HEK293 (cell line): ENCODE results near the gene PTP4A1.
"Not testable (repeated sequence)": the region's sequence is repeated elsewhere in the genome, so short reads cannot be mapped to it uniquely, and the experiment has no call there.

Experiments used
- CTCF ChIP-seq: fragments of 450-650 bp; formaldehyde crosslinking; IDR thresholded peaks from 2 replicates; pipeline ENCODE4 v1.5.1; 2016; ENCODE audit warnings: missing biosample characterization, missing genetic modification characterization
- FEZF1 ChIP-seq: fragments of 450-650 bp; formaldehyde crosslinking; IDR thresholded peaks from 2 replicates; pipeline ENCODE4 v1.5.1; 2016; ENCODE audit warnings: missing biosample characterization, missing genetic modification characterization
- GLIS2 ChIP-seq: fragments of 450-650 bp; formaldehyde crosslinking; IDR thresholded peaks from 2 replicates; pipeline ENCODE4 v1.5.1; 2016; ENCODE audit warnings: missing biosample characterization, missing genetic modification characterization
- KLF9 ChIP-seq: fragments of 450-650 bp; formaldehyde crosslinking; IDR thresholded peaks from 2 replicates; pipeline ENCODE4 v1.5.1; 2016; ENCODE audit warnings: missing biosample characterization, missing genetic modification characterization, low read depth
- PRDM1 ChIP-seq: fragments of 450-650 bp; formaldehyde crosslinking; IDR thresholded peaks from 2 replicates; pipeline ENCODE4; 2016; ENCODE audit warnings: missing biosample characterization, missing genetic modification characterization
- ZBTB7A ChIP-seq: fragments of 450-650 bp; formaldehyde crosslinking; IDR thresholded peaks from 2 replicates; pipeline ENCODE4 v1.5.1; 2016; ENCODE audit warnings: low read depth, missing biosample characterization, missing genetic modification characterization
- ZBTB8A ChIP-seq: fragments of 450-650 bp; formaldehyde crosslinking; IDR thresholded peaks from 2 replicates; pipeline ENCODE4 v1.5.1; 2016; ENCODE audit warnings: missing biosample characterization, missing genetic modification characterization
- ZFP41 ChIP-seq: fragments of 450-650 bp; formaldehyde crosslinking; IDR thresholded peaks from 2 replicates; pipeline ENCODE4 v1.5.1; 2016; ENCODE audit warnings: missing biosample characterization, missing genetic modification characterization, borderline replicate concordance
- ZNF292 ChIP-seq: fragments of 450-650 bp; formaldehyde crosslinking; IDR thresholded peaks from 2 replicates; pipeline ENCODE4 v1.5.1; 2016; ENCODE audit warnings: low read depth, missing biosample characterization, missing genetic modification characterization, borderline replicate concordance
- ZNF350 ChIP-seq: fragments of 450-650 bp; formaldehyde crosslinking; IDR thresholded peaks from 2 replicates; pipeline ENCODE4 v1.5.0; 2017; ENCODE audit warnings: missing biosample characterization, mild to moderate bottlenecking, missing genetic modification characterization
- ZNF585B ChIP-seq: fragments of 450-650 bp; formaldehyde crosslinking; IDR thresholded peaks from 2 replicates; pipeline ENCODE4 v1.5.1; 2016; ENCODE audit warnings: missing biosample characterization, missing genetic modification characterization
- ZNF610 ChIP-seq: fragments of 450-650 bp; formaldehyde crosslinking; IDR thresholded peaks from 2 replicates; pipeline ENCODE4 v1.5.1; 2016; ENCODE audit warnings: missing biosample characterization, missing genetic modification characterization, borderline replicate concordance
- ZNF707 ChIP-seq: fragments of 450-650 bp; formaldehyde crosslinking; IDR thresholded peaks from 2 replicates; pipeline ENCODE4 v1.5.1; 2016; ENCODE audit warnings: missing biosample characterization, missing genetic modification characterization
- TF ChIP-seq, protein P1 (sequence below): fragments of 450-650 bp; formaldehyde crosslinking; IDR thresholded peaks from 2 replicates; pipeline ENCODE4 v1.5.1; 2016; ENCODE audit warnings: missing biosample characterization, missing genetic modification characterization

- not testable (repeated sequence) for TF ChIP-seq KLF9 (tag by site-specific recombination); CTCF (tag by site-specific recombination); ZBTB8A (tag by site-specific recombination); GLIS2 (tag by site-specific recombination); ZNF707 (tag by site-specific recombination); ZNF585B; ZNF350 (tag by site-specific recombination); PRDM1 (tag by site-specific recombination); ZNF292; FEZF1 (tag by site-specific recombination); ZFP41 (tag by site-specific recombination); ZBTB7A (tag by site-specific recombination); ZNF610 (tag by site-specific recombination)
- TF ChIP-seq, protein P1, sequence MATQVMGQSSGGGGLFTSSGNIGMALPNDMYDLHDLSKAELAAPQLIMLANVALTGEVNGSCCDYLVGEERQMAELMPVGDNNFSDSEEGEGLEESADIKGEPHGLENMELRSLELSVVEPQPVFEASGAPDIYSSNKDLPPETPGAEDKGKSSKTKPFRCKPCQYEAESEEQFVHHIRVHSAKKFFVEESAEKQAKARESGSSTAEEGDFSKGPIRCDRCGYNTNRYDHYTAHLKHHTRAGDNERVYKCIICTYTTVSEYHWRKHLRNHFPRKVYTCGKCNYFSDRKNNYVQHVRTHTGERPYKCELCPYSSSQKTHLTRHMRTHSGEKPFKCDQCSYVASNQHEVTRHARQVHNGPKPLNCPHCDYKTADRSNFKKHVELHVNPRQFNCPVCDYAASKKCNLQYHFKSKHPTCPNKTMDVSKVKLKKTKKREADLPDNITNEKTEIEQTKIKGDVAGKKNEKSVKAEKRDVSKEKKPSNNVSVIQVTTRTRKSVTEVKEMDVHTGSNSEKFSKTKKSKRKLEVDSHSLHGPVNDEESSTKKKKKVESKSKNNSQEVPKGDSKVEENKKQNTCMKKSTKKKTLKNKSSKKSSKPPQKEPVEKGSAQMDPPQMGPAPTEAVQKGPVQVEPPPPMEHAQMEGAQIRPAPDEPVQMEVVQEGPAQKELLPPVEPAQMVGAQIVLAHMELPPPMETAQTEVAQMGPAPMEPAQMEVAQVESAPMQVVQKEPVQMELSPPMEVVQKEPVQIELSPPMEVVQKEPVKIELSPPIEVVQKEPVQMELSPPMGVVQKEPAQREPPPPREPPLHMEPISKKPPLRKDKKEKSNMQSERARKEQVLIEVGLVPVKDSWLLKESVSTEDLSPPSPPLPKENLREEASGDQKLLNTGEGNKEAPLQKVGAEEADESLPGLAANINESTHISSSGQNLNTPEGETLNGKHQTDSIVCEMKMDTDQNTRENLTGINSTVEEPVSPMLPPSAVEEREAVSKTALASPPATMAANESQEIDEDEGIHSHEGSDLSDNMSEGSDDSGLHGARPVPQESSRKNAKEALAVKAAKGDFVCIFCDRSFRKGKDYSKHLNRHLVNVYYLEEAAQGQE (tag by site-specific recombination): not testable (repeated sequence)
These were observed 13.4 kb downstream of the PTP4A1 start for GRCh38 chr6:63585652-63586051.
